Fibroblast of mammary gland (primary cell): ENCODE data around the gene SFRP5.

Experiments
- DNase-seq: peaks from one replicate; pipeline ENCODE4 v3.0.0-alpha.2; 2010; ENCODE audit warnings: low read depth
- H3K4me3 ChIP-seq: 2 replicates; pipeline ENCODE4 v1.5.1; 2011; ENCODE audit warnings: low read depth, mild to moderate bottlenecking, low read length, moderate library complexity; ENCODE audit not compliant: control insufficient read depth
- TF ChIP-seq, protein P1 (sequence below): conservative IDR thresholded peaks from 2 replicates; pipeline ENCODE4 v1.5.1; 2011; ENCODE audit warnings: low read depth, low read length, inconsistent platforms; ENCODE audit not compliant: control insufficient read depth, insufficient read depth

SFRP5 gene

DNA sequence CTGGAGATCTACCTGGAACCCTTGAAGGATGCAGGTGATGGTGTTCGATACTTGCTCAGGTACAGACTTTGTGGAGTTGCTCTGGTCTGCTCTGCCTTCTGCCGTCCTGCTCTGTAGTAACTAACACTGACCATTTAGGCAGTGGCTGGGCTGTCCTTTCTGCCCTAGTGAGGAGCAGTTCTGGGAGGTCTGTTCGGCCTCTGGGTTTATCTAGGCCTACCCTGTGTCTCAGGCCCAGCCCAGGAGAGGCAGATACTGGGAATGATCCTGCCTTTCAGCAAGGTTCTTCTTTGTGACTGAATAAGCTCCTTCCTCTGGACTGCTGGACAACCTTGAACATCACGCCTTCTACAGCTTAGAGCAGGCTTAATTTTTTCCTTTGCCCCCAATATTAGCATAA lies 33.2 kb downstream of the SFRP5 start:
- DNase-seq, result no peak
- H3K4me3 ChIP-seq, result peak overlapping the region; percentile 89
- TF ChIP-seq, protein P1, sequence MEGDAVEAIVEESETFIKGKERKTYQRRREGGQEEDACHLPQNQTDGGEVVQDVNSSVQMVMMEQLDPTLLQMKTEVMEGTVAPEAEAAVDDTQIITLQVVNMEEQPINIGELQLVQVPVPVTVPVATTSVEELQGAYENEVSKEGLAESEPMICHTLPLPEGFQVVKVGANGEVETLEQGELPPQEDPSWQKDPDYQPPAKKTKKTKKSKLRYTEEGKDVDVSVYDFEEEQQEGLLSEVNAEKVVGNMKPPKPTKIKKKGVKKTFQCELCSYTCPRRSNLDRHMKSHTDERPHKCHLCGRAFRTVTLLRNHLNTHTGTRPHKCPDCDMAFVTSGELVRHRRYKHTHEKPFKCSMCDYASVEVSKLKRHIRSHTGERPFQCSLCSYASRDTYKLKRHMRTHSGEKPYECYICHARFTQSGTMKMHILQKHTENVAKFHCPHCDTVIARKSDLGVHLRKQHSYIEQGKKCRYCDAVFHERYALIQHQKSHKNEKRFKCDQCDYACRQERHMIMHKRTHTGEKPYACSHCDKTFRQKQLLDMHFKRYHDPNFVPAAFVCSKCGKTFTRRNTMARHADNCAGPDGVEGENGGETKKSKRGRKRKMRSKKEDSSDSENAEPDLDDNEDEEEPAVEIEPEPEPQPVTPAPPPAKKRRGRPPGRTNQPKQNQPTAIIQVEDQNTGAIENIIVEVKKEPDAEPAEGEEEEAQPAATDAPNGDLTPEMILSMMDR, result no peak

DNA sequence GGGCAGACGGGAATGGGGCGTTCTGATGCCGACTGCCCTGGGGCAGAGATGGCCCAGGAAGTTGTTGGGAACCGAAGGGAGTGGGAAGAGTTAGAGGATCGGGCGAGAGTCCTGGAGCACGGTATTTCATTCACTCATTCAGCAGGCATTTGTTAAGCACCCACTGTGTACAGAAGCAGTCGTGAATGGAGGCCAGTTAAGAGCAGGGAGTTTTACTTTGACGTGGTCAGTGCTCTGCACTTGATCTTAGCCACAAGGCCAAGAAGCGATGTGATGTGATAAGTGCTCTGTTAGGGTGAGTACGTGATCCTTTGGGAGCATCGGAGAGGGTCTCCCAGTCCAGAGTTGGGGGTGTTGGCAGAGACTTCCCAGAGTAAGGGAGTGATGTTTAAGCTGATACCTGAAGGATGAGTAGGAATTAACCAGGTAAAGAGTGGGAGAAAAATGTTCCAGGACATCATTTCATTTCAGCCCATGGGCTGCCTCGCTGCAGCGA lies 34.0 kb downstream of the SFRP5 start:
- TF ChIP-seq, protein P1, result no peak
- peak overlapping the region; percentile 89 for H3K4me3 ChIP-seq
- DNase-seq, result no peak

DNA sequence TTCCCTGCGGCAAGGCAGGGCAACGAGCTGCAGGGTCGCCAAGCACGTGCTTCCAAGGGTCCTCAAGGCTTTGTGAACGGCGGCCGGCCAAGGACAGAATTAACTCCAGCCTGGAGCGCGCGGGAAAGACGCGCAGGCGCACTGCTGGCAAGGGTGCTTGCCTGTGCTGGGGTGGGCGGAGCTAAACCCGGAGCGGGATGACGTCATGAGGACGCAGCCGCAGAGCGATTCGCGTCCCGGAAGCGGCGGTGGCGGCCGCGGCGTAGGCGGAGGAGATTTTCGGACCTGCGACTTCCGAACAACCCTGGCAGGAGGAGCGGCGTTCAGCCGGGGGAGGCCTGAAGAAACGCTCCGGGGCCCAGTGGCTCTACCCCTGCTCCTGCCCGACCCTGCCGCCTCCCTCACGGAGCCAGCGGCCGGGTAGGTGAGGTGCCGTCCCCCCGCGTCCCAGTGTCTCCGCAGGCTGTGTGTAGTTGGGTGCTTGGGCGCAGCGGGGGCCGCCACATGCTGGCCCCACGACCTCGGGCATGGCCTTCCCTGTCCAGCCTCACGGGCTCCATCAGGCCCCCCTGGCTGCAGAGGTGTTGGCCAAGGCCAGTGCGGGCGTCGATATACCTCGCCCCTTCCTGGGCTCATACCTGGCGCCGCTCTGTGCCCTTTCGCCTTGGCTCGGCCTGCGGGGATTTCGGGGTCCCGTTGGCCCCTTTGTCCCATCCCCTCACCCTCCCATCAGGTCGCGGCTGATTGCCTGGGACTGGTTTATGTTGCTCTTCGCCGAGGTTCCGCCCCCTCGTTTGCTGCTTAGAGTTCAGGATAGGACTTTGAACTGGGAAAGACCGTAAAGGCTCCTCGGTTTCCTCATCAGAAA lies 34.7 kb downstream of the SFRP5 start, which contains the start of gene ZFYVE27:
Gene ZFYVE27 (plus strand): TSS at position 227 of the 868 bp plus-strand sequence. CDS start 1,350 bp downstream, outside the sequence.
- peak within 1 kb of the TSS; percentile 89 for H3K4me3 ChIP-seq
- peak; percentile 93 for DNase-seq
- TF ChIP-seq, protein P1, result no peak

DNA sequence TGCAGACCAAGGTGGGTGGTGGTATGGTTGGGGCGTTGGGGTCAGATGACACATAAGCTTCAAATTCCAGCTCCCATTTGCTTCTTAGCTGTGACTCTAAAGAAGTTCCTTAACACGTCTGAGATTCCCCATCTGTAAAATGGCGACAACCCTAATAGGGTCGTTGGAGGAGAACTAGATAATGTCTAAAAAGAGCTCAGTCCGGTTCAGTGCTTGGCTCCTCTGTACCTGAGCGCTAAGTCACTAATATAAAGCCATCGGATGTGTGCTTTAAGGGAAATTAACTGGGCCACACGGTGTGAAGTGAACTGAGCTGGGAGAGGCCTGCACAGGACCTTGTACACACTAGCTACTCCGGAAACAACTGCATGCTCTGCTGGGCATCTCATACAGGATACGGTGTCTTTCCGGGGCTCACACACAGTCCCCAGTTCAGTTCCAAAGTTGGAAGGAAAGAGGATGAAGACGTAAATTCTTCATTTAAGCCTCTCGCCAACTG lies 35.3 kb downstream of the SFRP5 start:
- no peak overlapping the region for H3K4me3 ChIP-seq
- no peak for DNase-seq
- TF ChIP-seq, protein P1, result no peak

DNA sequence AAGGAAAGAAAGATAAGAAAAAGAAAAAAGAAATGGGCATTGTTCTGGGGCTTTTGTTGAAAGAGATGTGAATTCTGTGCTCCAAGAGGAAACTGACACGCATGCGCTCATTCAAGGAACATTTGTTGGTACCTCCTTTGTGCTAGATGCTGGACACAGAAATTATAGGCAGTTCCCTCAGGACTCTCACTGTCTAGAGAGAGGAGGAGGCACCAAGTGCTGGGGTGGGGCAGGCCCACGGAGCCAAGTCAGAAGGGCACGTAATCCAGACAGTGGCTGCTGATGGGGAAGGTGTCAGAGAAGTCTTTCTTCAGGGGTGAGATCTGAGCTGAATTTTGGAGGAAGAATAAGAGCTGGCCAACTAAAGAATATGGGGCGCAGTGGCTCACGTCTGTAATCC lies 37.8 kb downstream of the SFRP5 start:
- no peak overlapping the region for H3K4me3 ChIP-seq
- DNase-seq, result no peak
- TF ChIP-seq, protein P1, result no peak

DNA sequence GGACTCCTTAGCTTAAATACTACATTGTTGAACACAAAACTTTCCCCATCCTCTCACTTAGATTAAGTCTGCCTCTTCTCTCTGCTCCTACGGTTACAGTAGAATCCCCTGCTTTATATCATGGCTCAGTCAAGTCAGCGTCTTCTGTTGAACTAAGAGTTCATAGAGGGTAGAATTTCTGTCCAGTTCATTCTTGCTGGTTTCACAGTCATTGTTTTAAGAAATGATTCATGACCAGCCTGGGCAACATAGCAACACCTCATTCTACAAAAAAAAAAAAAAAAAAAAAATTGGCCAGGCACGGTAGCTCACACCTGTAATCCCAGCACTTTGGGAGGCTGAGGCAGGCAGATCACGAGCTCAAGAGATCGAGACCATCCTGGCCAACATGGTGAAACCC lies 38.5 kb downstream of the SFRP5 start:
- DNase-seq, result no peak
- H3K4me3 ChIP-seq, result no peak overlapping the region
- TF ChIP-seq, protein P1, result no peak
